GM12874 (cell line): ENCODE data around the gene PNPO.
A peak's percentile ranks its signal among the peaks of the same experiment; 100 is the strongest.

Experiments used
- CTCF ChIP-seq: IDR thresholded peaks from 2 replicates; pipeline ENCODE4 v1.5.1; 2011; ENCODE audit warnings: low read depth, mild to moderate bottlenecking, control low read depth, low read length, moderate library complexity; ENCODE audit not compliant: insufficient read depth

Gene PNPO

GRCh38 chr17:47941246-47942095 lies at the start of gene PNPO:
Gene PNPO (plus strand): TSS chr17:47941571. CDS start chr17:47941676, 105 bp downstream.
- TF ChIP-seq CTCF, result 0 out of 2 replicates have a peak, but pooled peaks have one; percentile 7

GRCh38 chr17:47894498-47895346 lies 46.6 kb upstream of the PNPO start:
- no peak for TF ChIP-seq CTCF

GRCh38 chr17:47895347-47895855 lies 46.0 kb upstream of the PNPO start:
- TF ChIP-seq CTCF, result no peak

GRCh38 chr17:47895856-47896671 lies 45.3 kb upstream of the PNPO start, which contains the start of gene SP2:
Gene SP2 (plus strand): TSS chr17:47896236. CDS start chr17:47896287, 51 bp downstream.
- TF ChIP-seq CTCF, result no peak

GRCh38 chr17:47896672-47897490 lies 44.5 kb upstream of the PNPO start:
- no peak for TF ChIP-seq CTCF

GRCh38 chr17:47897561-47897960 lies 43.8 kb upstream of the PNPO start:
- no peak for TF ChIP-seq CTCF
